K562 (cell line): Measurements from ENCODE around the gene PHTF2. TPM values are rescaled to one million over a fixed set of nuclear protein-coding genes. Genes with fewer than 3 reads are reported as not detected.

Experiments used
- CAMTA2 ChIP-seq: fragments of 250-450 bp; sonication (Bioruptor Pico); conservative IDR thresholded peaks from 2 replicates; pipeline ENCODE4 v1.5.1; 2022
- IFI16 ChIP-seq: fragments of 250-450 bp; sonication (Bioruptor Pico); IDR thresholded peaks from 2 replicates; pipeline ENCODE4 v2.1.2; 2022; ENCODE audit warnings: mild to moderate bottlenecking, inconsistent platforms
- PHF8 ChIP-seq: fragments of 200-600 bp; sonication (generic); IDR thresholded peaks from 2 replicates; pipeline ENCODE4 v1.6.1; 2012; ENCODE audit warnings: mixed run types, mild to moderate bottlenecking, inconsistent platforms, low read length, moderate library complexity, borderline replicate concordance
- RBM25 ChIP-seq: fragments of 200-400 bp; formaldehyde crosslinking; IDR thresholded peaks from 2 replicates; pipeline ENCODE4 v1.6.1; 2018; ENCODE audit warnings: low read length, low read depth, moderate library complexity; ENCODE audit not compliant: severe bottlenecking
- ZC3H8 ChIP-seq: fragments of 450-650 bp; IDR thresholded peaks from 2 replicates; pipeline ENCODE4 v1.6.1; 2017
- ZNF316 ChIP-seq: fragments of 450-650 bp; IDR thresholded peaks from 2 replicates; pipeline ENCODE4 v1.6.1; 2016
- ZNF561 ChIP-seq: fragments of 450-650 bp; formaldehyde crosslinking; conservative IDR thresholded peaks from 2 replicates; pipeline ENCODE4 v1.4.0; 2020; ENCODE audit warnings: mild to moderate bottlenecking, moderate library complexity
- polyA plus RNA-seq, 8 experiments: library from polyadenylated mRNA; depleted of rRNA in 4 of 8; stranded (reverse) in 5 of 8; unstranded in 3 of 8; fragments of >200 nt; fragmentation: Nextera tagmentation in 2 of 8; fragmentation: Illumina TruSeq in 1 of 8; extraction: Ambion mirVana in 2 of 8; extraction: Trizol in 1 of 8; gene quantifications; 2 replicates each; pipeline versions ENCODE4 v1.2.1 to v1.2.3, GENCODE V29; 2011 to 2014; ENCODE audit warnings: inconsistent platforms in 1 of 8, missing spikeins in 1 of 8
- total RNA-seq, 7 experiments: library from RNA; depleted of rRNA in 6 of 7; stranded (reverse); fragments of >200 nt in 6 of 7; fragmentation: Illumina TruSeq in 2 of 7; extraction: Trizol in 2 of 7; gene quantifications; 2 replicates each; pipeline versions ENCODE4 v1.2.1 to v1.2.3, GENCODE V29; 2011 to 2021; ENCODE audit warnings: low replicate concordance in 1 of 7
- TF ChIP-seq, protein P1 (sequence below): IDR thresholded peaks from 2 replicates; pipeline ENCODE4 v1.6.1; 2011; ENCODE audit warnings: borderline replicate concordance, low read depth, mild to moderate bottlenecking, moderate library complexity, low read length; ENCODE audit not compliant: insufficient read depth, poor library complexity, severe bottlenecking
- TF ChIP-seq, protein P2 (sequence below): fragments of 450-650 bp; IDR thresholded peaks from 2 replicates; pipeline ENCODE4 v1.6.1; 2016; ENCODE audit warnings: mild to moderate bottlenecking, moderate library complexity
- TF ChIP-seq, protein P3 (sequence below): sonication (generic); formaldehyde crosslinking; IDR thresholded peaks from 2 replicates; pipeline ENCODE4 v1.8.1; 2023; ENCODE audit warnings: mild to moderate bottlenecking, missing genetic modification reagents

Gene PHTF2
- total and polyA plus RNA-seq, 9 of the 15 experiments (the other 6 are each of a cell fraction or from before 2014, with no cell fraction given): 17.9 to 43.6 (median 25.4) TPM

DNA sequence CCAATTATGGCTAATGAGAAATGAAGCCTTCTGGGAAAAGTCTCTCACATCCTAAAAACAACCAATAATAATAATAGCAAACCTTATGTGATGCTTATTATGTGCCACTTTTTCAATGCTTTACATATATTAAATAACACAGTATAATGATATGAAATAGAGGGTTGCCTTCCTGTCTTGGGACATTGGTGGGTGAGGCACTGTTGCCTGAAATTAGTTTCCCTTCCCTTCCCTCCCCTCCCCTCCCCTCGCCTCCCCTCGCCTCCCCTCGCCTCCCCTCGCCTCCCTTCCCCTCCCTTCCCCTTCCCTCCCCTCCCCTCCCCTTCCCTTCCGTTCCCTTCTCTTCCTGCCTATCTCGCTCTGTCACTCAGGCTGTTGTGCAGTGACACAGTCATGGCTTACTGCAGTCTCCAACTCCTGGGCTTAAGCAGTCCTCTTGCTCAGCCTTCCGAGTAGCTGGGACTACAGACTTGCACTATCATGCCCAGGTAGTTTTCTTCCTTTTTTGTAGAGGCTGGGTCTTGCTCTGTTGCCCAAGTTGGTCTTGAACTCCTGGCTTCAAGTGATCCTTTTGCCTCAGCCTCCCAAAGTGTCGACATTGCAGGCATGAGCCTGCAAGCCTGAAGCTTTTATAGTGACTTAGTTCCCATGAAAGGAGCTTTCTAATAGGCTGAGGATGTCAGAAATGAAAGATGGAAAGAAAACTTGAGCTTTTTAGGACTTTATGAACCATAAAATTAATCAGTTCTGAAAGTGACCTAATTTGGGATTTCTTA lies 47.9 kb downstream of the PHTF2 start (continued):
- TF ChIP-seq, protein P1, sequence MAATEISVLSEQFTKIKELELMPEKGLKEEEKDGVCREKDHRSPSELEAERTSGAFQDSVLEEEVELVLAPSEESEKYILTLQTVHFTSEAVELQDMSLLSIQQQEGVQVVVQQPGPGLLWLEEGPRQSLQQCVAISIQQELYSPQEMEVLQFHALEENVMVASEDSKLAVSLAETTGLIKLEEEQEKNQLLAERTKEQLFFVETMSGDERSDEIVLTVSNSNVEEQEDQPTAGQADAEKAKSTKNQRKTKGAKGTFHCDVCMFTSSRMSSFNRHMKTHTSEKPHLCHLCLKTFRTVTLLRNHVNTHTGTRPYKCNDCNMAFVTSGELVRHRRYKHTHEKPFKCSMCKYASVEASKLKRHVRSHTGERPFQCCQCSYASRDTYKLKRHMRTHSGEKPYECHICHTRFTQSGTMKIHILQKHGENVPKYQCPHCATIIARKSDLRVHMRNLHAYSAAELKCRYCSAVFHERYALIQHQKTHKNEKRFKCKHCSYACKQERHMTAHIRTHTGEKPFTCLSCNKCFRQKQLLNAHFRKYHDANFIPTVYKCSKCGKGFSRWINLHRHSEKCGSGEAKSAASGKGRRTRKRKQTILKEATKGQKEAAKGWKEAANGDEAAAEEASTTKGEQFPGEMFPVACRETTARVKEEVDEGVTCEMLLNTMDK: no peak
- TF ChIP-seq ZNF561 (CRISPR knock-in tag): no peak
- TF ChIP-seq, protein P2, sequence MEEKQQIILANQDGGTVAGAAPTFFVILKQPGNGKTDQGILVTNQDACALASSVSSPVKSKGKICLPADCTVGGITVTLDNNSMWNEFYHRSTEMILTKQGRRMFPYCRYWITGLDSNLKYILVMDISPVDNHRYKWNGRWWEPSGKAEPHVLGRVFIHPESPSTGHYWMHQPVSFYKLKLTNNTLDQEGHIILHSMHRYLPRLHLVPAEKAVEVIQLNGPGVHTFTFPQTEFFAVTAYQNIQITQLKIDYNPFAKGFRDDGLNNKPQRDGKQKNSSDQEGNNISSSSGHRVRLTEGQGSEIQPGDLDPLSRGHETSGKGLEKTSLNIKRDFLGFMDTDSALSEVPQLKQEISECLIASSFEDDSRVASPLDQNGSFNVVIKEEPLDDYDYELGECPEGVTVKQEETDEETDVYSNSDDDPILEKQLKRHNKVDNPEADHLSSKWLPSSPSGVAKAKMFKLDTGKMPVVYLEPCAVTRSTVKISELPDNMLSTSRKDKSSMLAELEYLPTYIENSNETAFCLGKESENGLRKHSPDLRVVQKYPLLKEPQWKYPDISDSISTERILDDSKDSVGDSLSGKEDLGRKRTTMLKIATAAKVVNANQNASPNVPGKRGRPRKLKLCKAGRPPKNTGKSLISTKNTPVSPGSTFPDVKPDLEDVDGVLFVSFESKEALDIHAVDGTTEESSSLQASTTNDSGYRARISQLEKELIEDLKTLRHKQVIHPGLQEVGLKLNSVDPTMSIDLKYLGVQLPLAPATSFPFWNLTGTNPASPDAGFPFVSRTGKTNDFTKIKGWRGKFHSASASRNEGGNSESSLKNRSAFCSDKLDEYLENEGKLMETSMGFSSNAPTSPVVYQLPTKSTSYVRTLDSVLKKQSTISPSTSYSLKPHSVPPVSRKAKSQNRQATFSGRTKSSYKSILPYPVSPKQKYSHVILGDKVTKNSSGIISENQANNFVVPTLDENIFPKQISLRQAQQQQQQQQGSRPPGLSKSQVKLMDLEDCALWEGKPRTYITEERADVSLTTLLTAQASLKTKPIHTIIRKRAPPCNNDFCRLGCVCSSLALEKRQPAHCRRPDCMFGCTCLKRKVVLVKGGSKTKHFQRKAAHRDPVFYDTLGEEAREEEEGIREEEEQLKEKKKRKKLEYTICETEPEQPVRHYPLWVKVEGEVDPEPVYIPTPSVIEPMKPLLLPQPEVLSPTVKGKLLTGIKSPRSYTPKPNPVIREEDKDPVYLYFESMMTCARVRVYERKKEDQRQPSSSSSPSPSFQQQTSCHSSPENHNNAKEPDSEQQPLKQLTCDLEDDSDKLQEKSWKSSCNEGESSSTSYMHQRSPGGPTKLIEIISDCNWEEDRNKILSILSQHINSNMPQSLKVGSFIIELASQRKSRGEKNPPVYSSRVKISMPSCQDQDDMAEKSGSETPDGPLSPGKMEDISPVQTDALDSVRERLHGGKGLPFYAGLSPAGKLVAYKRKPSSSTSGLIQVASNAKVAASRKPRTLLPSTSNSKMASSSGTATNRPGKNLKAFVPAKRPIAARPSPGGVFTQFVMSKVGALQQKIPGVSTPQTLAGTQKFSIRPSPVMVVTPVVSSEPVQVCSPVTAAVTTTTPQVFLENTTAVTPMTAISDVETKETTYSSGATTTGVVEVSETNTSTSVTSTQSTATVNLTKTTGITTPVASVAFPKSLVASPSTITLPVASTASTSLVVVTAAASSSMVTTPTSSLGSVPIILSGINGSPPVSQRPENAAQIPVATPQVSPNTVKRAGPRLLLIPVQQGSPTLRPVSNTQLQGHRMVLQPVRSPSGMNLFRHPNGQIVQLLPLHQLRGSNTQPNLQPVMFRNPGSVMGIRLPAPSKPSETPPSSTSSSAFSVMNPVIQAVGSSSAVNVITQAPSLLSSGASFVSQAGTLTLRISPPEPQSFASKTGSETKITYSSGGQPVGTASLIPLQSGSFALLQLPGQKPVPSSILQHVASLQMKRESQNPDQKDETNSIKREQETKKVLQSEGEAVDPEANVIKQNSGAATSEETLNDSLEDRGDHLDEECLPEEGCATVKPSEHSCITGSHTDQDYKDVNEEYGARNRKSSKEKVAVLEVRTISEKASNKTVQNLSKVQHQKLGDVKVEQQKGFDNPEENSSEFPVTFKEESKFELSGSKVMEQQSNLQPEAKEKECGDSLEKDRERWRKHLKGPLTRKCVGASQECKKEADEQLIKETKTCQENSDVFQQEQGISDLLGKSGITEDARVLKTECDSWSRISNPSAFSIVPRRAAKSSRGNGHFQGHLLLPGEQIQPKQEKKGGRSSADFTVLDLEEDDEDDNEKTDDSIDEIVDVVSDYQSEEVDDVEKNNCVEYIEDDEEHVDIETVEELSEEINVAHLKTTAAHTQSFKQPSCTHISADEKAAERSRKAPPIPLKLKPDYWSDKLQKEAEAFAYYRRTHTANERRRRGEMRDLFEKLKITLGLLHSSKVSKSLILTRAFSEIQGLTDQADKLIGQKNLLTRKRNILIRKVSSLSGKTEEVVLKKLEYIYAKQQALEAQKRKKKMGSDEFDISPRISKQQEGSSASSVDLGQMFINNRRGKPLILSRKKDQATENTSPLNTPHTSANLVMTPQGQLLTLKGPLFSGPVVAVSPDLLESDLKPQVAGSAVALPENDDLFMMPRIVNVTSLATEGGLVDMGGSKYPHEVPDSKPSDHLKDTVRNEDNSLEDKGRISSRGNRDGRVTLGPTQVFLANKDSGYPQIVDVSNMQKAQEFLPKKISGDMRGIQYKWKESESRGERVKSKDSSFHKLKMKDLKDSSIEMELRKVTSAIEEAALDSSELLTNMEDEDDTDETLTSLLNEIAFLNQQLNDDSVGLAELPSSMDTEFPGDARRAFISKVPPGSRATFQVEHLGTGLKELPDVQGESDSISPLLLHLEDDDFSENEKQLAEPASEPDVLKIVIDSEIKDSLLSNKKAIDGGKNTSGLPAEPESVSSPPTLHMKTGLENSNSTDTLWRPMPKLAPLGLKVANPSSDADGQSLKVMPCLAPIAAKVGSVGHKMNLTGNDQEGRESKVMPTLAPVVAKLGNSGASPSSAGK: 0 out of 2 replicates have a peak, but pooled peaks have one; percentile 17
- no peak for TF ChIP-seq RBM25
- TF ChIP-seq ZC3H8: no peak
- TF ChIP-seq, protein P3, sequence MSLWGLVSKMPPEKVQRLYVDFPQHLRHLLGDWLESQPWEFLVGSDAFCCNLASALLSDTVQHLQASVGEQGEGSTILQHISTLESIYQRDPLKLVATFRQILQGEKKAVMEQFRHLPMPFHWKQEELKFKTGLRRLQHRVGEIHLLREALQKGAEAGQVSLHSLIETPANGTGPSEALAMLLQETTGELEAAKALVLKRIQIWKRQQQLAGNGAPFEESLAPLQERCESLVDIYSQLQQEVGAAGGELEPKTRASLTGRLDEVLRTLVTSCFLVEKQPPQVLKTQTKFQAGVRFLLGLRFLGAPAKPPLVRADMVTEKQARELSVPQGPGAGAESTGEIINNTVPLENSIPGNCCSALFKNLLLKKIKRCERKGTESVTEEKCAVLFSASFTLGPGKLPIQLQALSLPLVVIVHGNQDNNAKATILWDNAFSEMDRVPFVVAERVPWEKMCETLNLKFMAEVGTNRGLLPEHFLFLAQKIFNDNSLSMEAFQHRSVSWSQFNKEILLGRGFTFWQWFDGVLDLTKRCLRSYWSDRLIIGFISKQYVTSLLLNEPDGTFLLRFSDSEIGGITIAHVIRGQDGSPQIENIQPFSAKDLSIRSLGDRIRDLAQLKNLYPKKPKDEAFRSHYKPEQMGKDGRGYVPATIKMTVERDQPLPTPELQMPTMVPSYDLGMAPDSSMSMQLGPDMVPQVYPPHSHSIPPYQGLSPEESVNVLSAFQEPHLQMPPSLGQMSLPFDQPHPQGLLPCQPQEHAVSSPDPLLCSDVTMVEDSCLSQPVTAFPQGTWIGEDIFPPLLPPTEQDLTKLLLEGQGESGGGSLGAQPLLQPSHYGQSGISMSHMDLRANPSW (CRISPR knock-in tag): no peak
- TF ChIP-seq CAMTA2 (CRISPR knock-in tag): no peak
- no peak for TF ChIP-seq IFI16
- TF ChIP-seq ZNF316: no peak
- TF ChIP-seq PHF8: no peak
